Measurements from ENCODE around the gene NPIPB2. TPM values are rescaled to one million over a fixed set of nuclear protein-coding genes. Genes with fewer than 3 reads are reported as not detected.

Gene NPIPB2
- total and polyA plus RNA-seq, 10 of the 15 experiments (the other 5 are each of a cell fraction or from before 2014, with no cell fraction given): 1.9 to 29.3 (median 10.8) TPM

- RAD21 ChIA-PET (ENCODE audit: unreplicated experiment): no interaction called here
- Histone ChIP-seq H3K4me1 (ENCODE audit: control insufficient read depth, insufficient read depth, low read length) (peaks cover 18% of the 10 kb centered on the region), H3K4me3 (no peak overlapping the region), H4K20me1 (ENCODE audit: control insufficient read depth, insufficient read depth) (no peaks in the 10 kb centered on the region), H3K9me3 (replicated peaks; ENCODE audit: control insufficient read depth, insufficient read depth, low read length) (no peaks in the 10 kb centered on the region), H3K27ac (ENCODE audit: control insufficient read depth, insufficient read depth) (no peak overlapping the region), H2AFZ (ENCODE audit: control insufficient read depth, low read depth, low read length) (no peak overlapping the region), H3K4me2 (ENCODE audit: control insufficient read depth, insufficient read depth) (no peak overlapping the region), H3K79me2 (ENCODE audit: control insufficient read depth, insufficient read depth, low read length) (no peaks in the 10 kb centered on the region), H3K9ac (ENCODE audit: control insufficient read depth, insufficient read depth, low read length) (no peak overlapping the region), H3K36me3 (ENCODE audit: control insufficient read depth in 2 of 2, insufficient read depth in 2 of 2, low read length in 1 of 2) (no peaks in the 10 kb centered on the region), H3K27me3 (replicated peaks in 1 of 2; ENCODE audit: control insufficient read depth in 2 of 2, insufficient read depth in 2 of 2, low read length in 1 of 2) (no peaks in the 10 kb centered on the region)
- POLR2A ChIA-PET: no interaction called here
- in situ Hi-C loops (cut with MboI): no loop called here
- FAIRE-seq (no peak), ATAC-seq (no peak), DNase-seq (ENCODE audit: low read depth, low spot score) (no peak)
- SMC1A ChIA-PET (ENCODE audit: uncharacterized antibody, unreplicated experiment): interaction anchor here (0.9 kb wide), 1 partner anchor 22 kb away, joined by 4 read pairs; no protein-coding TSS in a partner anchor
- no TSS peak for BruUV-seq (replicated peaks)
- intact Hi-C loops (cut with micrococcal nuclease; ENCODE audit: unreplicated experiment): no loop called here
- 73% methylated on average over 8 of the region's 8 CpGs for WGBS (ENCODE audit: insufficient coverage, insufficient replicate concordance, low lambda C conversion rate, missing lambda C conversion rate)
- CTCF ChIA-PET: interaction anchor here (2.8 kb wide), 1 partner anchor 112 kb away, joined by 9 read pairs; no protein-coding TSS in a partner anchor
- TF ChIP-seq E4F1 (IDR thresholded peaks at IDR 0.05; ENCODE audit: borderline replicate concordance, partially characterized antibody) (no peak), ZBED1 (IDR thresholded peaks at IDR 0.05; ENCODE audit: borderline replicate concordance) (no peak), RB1 (IDR thresholded peaks at IDR 0.05; ENCODE audit: borderline replicate concordance) (no peak), MTA3 (IDR thresholded peaks at IDR 0.05; ENCODE audit: borderline replicate concordance, low read length) (no peak), IRF4 (IDR thresholded peaks at IDR 0.05; ENCODE audit: low read depth, low read length) (no peak), REST (IDR thresholded peaks at IDR 0.05; ENCODE audit: low read depth, low read length) (no peak), NR2C2 (IDR thresholded peaks at IDR 0.05; ENCODE audit: borderline replicate concordance, control insufficient read depth, insufficient read length, low read depth) (no peak), PRDM15 (CRISPR knock-in tag; IDR thresholded peaks at IDR 0.05) (no peak), BMI1 (IDR thresholded peaks at IDR 0.05; ENCODE audit: borderline replicate concordance) (no peak), E2F8 (IDR thresholded peaks at IDR 0.05; ENCODE audit: low read depth, partially characterized antibody) (no peak), PML (IDR thresholded peaks at IDR 0.05; ENCODE audit: low read length) (no peak), RELA (IDR thresholded peaks at IDR 0.05; ENCODE audit: borderline replicate concordance, partially characterized antibody) (no peak)
Measured at GRCh38 chr16:11955713-11956123, 13.9 kb upstream of the NPIPB2 start.

All from GM12878 (cell line).